Testis (tissue), 3 donors: ENCODE results near the gene POLR3A. TPM values are rescaled to one million over a fixed set of nuclear protein-coding genes. Genes with fewer than 3 reads are reported as not detected.
"Not testable (repeated sequence)": the region's sequence is repeated elsewhere in the genome, so short reads cannot be mapped to it uniquely, and the experiment has no call there.

Experiments used
- DNase-seq: peaks from one replicate; pipeline ENCODE4 v3.0.0-alpha.2; 2019
- H3K27ac ChIP-seq, 2 donors: fragments of 200-600 bp; sonication (generic); one replicate each; pipeline ENCODE4 v1.5.1; 2019
- H3K27me3 ChIP-seq: fragments of 200-600 bp; sonication (generic); one replicate; pipeline ENCODE4 v1.5.1; 2019
- H3K36me3 ChIP-seq: fragments of 200-600 bp; sonication (generic); one replicate; pipeline ENCODE4 v1.5.1; 2017; ENCODE audit warnings: low read depth; ENCODE audit errors: missing control alignments
- H3K4me1 ChIP-seq: fragments of 200-600 bp; sonication (generic); one replicate; pipeline ENCODE4 v1.5.1; 2019
- H3K4me3 ChIP-seq, 2 donors: fragments of 200-600 bp; sonication (generic); one replicate each; pipeline ENCODE4 v1.5.1; 2017 to 2019
- H3K9me3 ChIP-seq: fragments of 200-600 bp; sonication (generic); one replicate; pipeline ENCODE4 v1.5.1; 2017
- CTCF ChIP-seq, 3 experiments: fragments of 450-650 bp in 2 of 3; fragments of 200-600 bp in 1 of 3; sonication (generic) in 1 of 3; IDR thresholded peaks; one replicate each; pipeline ENCODE4 v1.5.1; 2016 to 2019; ENCODE audit warnings: antibody characterized with exemption in 3 of 3, mild to moderate bottlenecking in 2 of 3, moderate library complexity in 1 of 3
- POLR2A ChIP-seq: fragments of 450-650 bp; IDR thresholded peaks from one replicate; pipeline ENCODE4 v1.6.1; 2017; ENCODE audit warnings: antibody characterized with exemption, mild to moderate bottlenecking, moderate library complexity
- WGBS, 2 donors: methylation state at CpG; one replicate each; pipeline ENCODE4 v1.1.5; 2018; 5-methylcytosine and 5-hydroxymethylcytosine counted together
- intact Hi-C: fragments of 100-400 bp; cut with DNase I; formaldehyde crosslinking; loops from one replicate; pipeline ENCODE4 v1.15.1; 2023; ENCODE audit warnings: low total_unique reads
- polyA plus RNA-seq: library from polyadenylated mRNA; stranded (reverse); fragments of 350-450 nt; fragmentation: Illumina TruSeq; extraction: RNeasy Lipid Tissue Mini Kit (QIAGEN cat#74804); gene quantifications from one replicate; pipeline ENCODE4 v1.2.3, GENCODE V29; 2014; ENCODE audit warnings: low read depth, low replicate concordance; ENCODE audit not compliant: insufficient read depth
- total RNA-seq, 2 donors: library from RNA; depleted of rRNA; stranded (reverse); fragments of >200 nt; gene quantifications; one replicate each; pipeline ENCODE4 v1.2.3, GENCODE V29; 2016

The POLR3A gene
- total and polyA plus RNA-seq, 3 donors from 2014 or later = 16.1 to 23.0 (median 20.9) TPM

GRCh38 chr10:78071140-78071856 lies 42.0 kb upstream of the POLR3A start:
- no peak for DNase-seq
- no peak for TF ChIP-seq CTCF (IDR thresholded peaks at IDR 0.05)
- Histone ChIP-seq H3K4me1 (no peaks in the 10 kb centered on the region), H3K9me3 (no peaks in the 10 kb centered on the region), H3K27ac (no peak overlapping the region), H3K27me3 (no peaks in the 10 kb centered on the region), H3K4me3 (no peak overlapping the region), H3K36me3 (no peaks in the 10 kb centered on the region)
- intact Hi-C loops = no loop called here
- 77 to 84% methylated on average over 3 to 4 of the region's 4 CpGs for WGBS, 2 donors

- no peaks in the 10 kb centered on the region for H3K27me3 ChIP-seq
- 62 to 67% methylated on average over 5 of the region's 5 CpGs for WGBS, 2 donors
- no peak overlapping the region for H3K4me3 ChIP-seq
- no peak overlapping the region for H3K27ac ChIP-seq
- no peak for DNase-seq
- no peaks in the 10 kb centered on the region for H3K9me3 ChIP-seq
- intact Hi-C loops = no loop called here
- no peaks in the 10 kb centered on the region for H3K36me3 ChIP-seq
- TF ChIP-seq POLR2A (no peak), CTCF (IDR thresholded peaks at IDR 0.05) (no peak)
- H3K4me1 ChIP-seq = no peaks in the 10 kb centered on the region
These were observed 41.4 kb upstream of the POLR3A start for GRCh38 chr10:78070726-78071125.

- H3K27ac ChIP-seq, intact Hi-C loops, H3K4me3 ChIP-seq, H3K36me3 ChIP-seq, H3K9me3 ChIP-seq, DNase-seq, H3K4me1 ChIP-seq, H3K27me3 ChIP-seq: not testable (repeated sequence)
- WGBS, 2 donors = 95 to 96% methylated on average over 12 of the region's 12 CpGs
These were observed 40.7 kb upstream of the POLR3A start for GRCh38 chr10:78070064-78070463.

GRCh38 chr10:78069151-78069550 lies 39.8 kb upstream of the POLR3A start:
- no peaks in the 10 kb centered on the region for H3K27me3 ChIP-seq
- intact Hi-C loops = no loop called here
- no peaks in the 10 kb centered on the region for H3K36me3 ChIP-seq
- no peak overlapping the region for H3K27ac ChIP-seq
- TF ChIP-seq POLR2A (no peak), CTCF (IDR thresholded peaks at IDR 0.05) (no peak)
- no peaks in the 10 kb centered on the region for H3K9me3 ChIP-seq
- WGBS, 2 donors = 94 to 99% methylated on average over 2 to 6 of the region's 6 CpGs
- H3K4me3 ChIP-seq = no peak overlapping the region
- no peak for DNase-seq
- H3K4me1 ChIP-seq = no peaks in the 10 kb centered on the region

GRCh38 chr10:78066728-78067430 lies 37.6 kb upstream of the POLR3A start:
- no peak overlapping the region for H3K4me3 ChIP-seq
- no peak for TF ChIP-seq CTCF (IDR thresholded peaks at IDR 0.05)
- TF ChIP-seq POLR2A = no peak
- no peak overlapping the region for H3K27ac ChIP-seq
- H3K27me3 ChIP-seq = no peaks in the 10 kb centered on the region
- H3K4me1 ChIP-seq = no peaks in the 10 kb centered on the region
- H3K36me3 ChIP-seq = no peaks in the 10 kb centered on the region
- no peak for DNase-seq
- H3K9me3 ChIP-seq = no peaks in the 10 kb centered on the region
- intact Hi-C loops = no loop called here
- WGBS, 2 donors = 69 to 78% methylated on average over 5 to 11 of the region's 11 CpGs
